ACC112 (cell line): ENCODE measurements around the gene NMBR.
"Not testable (repeated sequence)": the region's sequence is repeated elsewhere in the genome, so short reads cannot be mapped to it uniquely, and the experiment has no call there.

ENCODE experiments used
- H2AFZ ChIP-seq: fragments of 200-600 bp; sonication (generic); one replicate; pipeline ENCODE4 v1.6.0; 2017; ENCODE audit warnings: antibody characterized with exemption, low read length; ENCODE audit not compliant: unreplicated experiment
- H3K27ac ChIP-seq: fragments of 200-600 bp; sonication (generic); 2 replicates; pipeline ENCODE4 v1.5.1; 2014; ENCODE audit warnings: low read depth, mild to moderate bottlenecking, antibody characterized with exemption, low read length, moderate library complexity
- H3K27me3 ChIP-seq: fragments of 200-600 bp; sonication (generic); 2 replicates; pipeline ENCODE4 v1.6.1; 2014; ENCODE audit warnings: mild to moderate bottlenecking, antibody characterized with exemption, low read length, moderate library complexity, mixed read lengths; ENCODE audit not compliant: insufficient read depth
- H3K36me3 ChIP-seq: fragments of 200-600 bp; sonication (generic); 2 replicates; pipeline ENCODE4 v1.6.1; 2016; ENCODE audit warnings: mild to moderate bottlenecking, antibody characterized with exemption, low read length, moderate library complexity, mixed read lengths; ENCODE audit not compliant: insufficient read depth
- H3K4me1 ChIP-seq: fragments of 200-600 bp; sonication (generic); one replicate; pipeline ENCODE4 v1.6.1; 2016; ENCODE audit warnings: low read length, mixed read lengths; ENCODE audit not compliant: insufficient read depth, unreplicated experiment, control insufficient read depth
- H3K4me3 ChIP-seq: fragments of 200-600 bp; sonication (generic); 2 replicates; pipeline ENCODE4 v1.5.1; 2014; ENCODE audit warnings: mild to moderate bottlenecking, low read depth, low read length
- H3K79me2 ChIP-seq: fragments of 200-600 bp; sonication (generic); one replicate; pipeline ENCODE4 v1.6.0; 2016; ENCODE audit warnings: low read length; ENCODE audit not compliant: control insufficient read depth, unreplicated experiment, insufficient read depth

The NMBR gene

DNA sequence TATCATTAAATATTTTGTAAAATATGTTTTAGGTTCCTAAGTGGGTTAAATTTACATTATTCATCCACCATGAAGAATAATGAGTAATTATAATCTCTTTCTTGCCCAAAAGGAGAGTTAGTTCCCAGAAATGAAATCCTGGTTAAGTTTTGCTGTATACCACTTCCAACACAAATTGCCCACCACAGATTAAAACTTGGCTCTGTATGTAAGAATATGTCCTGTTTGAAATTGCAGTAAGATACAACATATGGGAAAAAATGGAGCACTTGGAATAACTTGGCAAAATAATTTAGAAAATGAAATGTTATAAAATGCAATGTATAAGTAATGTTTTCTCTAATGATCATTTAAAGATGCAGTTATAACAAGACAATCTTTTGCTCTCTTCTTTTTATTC is 78.5 kb downstream of the NMBR start:
- Histone ChIP-seq H3K79me2 (no peaks in the 10 kb centered on the region), H3K27me3 (no peaks in the 10 kb centered on the region), H3K27ac (no peak overlapping the region), H3K4me1 (no peaks in the 10 kb centered on the region), H3K36me3 (no peaks in the 10 kb centered on the region), H2AFZ (no peak overlapping the region), H3K4me3 (no peak overlapping the region)

DNA sequence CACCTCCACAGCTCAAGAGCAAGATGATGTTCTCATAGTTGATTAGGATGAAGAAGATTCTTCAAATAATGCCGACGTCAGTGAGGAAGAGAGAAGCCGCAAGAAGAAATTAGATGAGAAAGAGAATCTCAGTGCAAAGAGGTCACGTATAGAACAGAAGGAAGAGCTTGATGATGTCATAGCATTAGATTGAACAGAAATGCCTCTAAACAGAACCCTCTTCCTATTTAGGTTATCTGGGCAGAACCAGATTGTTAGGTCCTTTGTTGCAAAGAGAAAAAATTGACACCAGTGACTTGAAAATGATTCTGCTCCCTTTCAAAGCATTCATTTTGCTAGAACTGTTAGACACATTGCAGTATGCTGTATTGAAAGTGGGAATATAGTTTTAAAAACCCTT is 84.1 kb downstream of the NMBR start:
- H3K27ac ChIP-seq, H3K79me2 ChIP-seq, H3K36me3 ChIP-seq, H3K4me1 ChIP-seq, H3K27me3 ChIP-seq, H2AFZ ChIP-seq, H3K4me3 ChIP-seq: not testable (repeated sequence)

DNA sequence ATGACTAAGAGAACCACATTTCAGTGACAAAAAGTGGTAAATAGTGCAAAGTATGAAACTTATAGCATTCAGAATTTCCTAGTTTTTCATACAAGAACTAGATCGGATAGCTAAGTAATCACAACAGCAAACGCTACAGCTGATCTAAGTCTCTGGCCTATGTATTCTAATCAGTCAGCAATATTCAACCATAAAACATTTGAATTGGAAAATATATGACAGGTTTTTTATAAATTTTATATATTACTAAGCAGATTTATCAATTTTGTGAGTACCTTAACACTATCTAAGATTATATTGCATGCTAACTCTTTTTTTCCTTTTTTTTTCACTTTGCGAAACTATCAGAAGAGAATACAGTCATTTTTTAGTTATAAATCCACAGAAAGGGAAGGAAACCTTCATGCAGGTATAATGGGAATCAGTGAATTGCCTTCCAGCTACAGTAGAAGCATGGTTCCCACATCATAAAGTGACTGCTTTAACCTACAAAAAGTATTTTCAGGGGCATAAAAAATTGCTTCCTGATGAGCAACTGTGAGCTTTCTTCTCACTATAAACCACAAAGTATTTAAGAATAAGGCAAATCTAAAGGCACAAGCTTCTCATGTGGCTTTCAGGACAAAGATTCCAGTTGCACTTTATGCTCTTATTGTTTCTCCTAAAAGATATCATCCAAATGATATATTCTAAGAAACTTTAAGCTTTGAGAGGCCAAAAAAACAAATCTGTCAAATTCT is 88.2 kb downstream of the NMBR start:
- Histone ChIP-seq H3K79me2 (no peaks in the 10 kb centered on the region), H3K27ac (no peak overlapping the region), H3K27me3 (0 out of 2 replicates have a peak, but pooled peaks cover 5% of the 10 kb centered on the region), H3K36me3 (no peaks in the 10 kb centered on the region), H3K4me1 (no peaks in the 10 kb centered on the region), H3K4me3 (no peak overlapping the region), H2AFZ (no peak overlapping the region)

DNA sequence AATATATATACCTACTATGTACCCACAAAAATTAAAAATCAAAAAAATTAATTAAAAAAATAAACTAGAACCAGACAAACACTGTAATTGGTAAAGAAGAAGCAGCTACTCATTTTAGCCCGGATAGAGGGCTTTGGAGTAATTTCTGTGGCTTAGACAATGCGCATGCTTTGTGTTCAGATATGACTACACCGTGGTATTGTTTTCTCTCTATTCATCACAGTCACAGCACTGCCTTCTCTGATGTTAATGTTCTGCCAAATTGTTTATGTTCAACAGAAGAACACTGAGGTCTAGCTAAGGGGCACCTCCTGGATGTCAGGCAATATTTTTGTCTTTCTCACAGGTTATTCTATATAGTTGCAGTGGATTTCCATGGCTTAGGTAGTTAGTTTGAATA is 91.7 kb downstream of the NMBR start:
- Histone ChIP-seq H3K36me3 (no peaks in the 10 kb centered on the region), H3K79me2 (no peaks in the 10 kb centered on the region), H3K4me1 (no peaks in the 10 kb centered on the region), H2AFZ (no peak overlapping the region), H3K27ac (no peak overlapping the region), H3K4me3 (no peak overlapping the region), H3K27me3 (no peaks in the 10 kb centered on the region)

DNA sequence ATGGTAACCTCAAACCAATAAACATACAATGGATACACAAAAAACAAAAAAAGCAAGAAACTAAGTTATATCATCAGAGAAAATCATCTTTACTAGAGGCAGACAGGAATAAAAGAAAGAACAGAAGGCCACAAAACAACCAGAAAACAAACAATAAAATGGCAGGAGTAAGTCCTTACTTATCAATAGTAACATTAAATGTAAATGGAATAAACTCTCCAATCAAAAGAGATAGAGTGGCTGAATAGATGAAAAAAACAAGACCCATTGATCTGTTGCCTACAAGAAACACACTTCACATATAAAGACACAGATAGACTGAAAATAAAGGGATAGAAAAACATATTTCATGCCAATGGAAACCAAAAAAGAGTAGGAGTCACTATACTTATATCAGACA is 95.5 kb downstream of the NMBR start:
- Histone ChIP-seq H3K4me1 (no peaks in the 10 kb centered on the region), H3K27ac (no peak overlapping the region), H3K4me3 (no peak overlapping the region), H3K79me2 (no peaks in the 10 kb centered on the region), H2AFZ (no peak overlapping the region), H3K36me3 (no peaks in the 10 kb centered on the region), H3K27me3 (no peaks in the 10 kb centered on the region)

DNA sequence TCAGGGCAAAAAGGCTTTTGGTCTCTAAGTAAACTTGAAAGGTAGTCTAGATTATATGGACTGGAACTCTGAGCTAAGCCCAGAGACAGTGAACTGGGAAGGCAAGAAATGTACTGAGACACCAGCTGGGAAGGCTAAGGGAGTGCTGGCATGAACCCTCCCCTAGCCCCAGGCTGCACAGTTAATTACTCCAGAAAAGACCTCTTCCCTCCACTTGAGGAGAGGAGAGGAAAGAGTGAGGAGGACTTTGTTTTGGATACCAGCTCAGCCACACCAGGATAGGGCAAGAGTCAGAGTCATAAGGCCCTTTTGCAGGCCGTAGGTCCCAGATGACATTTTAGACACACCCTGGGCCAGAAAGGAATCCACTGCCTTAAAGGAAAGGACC is 98.3 kb downstream of the NMBR start:
- no peak overlapping the region for H2AFZ ChIP-seq
- H3K4me1 ChIP-seq: no peaks in the 10 kb centered on the region
- H3K79me2 ChIP-seq: no peaks in the 10 kb centered on the region
- no peak overlapping the region for H3K4me3 ChIP-seq
- no peaks in the 10 kb centered on the region for H3K36me3 ChIP-seq
- no peaks in the 10 kb centered on the region for H3K27me3 ChIP-seq
- no peak overlapping the region for H3K27ac ChIP-seq

DNA sequence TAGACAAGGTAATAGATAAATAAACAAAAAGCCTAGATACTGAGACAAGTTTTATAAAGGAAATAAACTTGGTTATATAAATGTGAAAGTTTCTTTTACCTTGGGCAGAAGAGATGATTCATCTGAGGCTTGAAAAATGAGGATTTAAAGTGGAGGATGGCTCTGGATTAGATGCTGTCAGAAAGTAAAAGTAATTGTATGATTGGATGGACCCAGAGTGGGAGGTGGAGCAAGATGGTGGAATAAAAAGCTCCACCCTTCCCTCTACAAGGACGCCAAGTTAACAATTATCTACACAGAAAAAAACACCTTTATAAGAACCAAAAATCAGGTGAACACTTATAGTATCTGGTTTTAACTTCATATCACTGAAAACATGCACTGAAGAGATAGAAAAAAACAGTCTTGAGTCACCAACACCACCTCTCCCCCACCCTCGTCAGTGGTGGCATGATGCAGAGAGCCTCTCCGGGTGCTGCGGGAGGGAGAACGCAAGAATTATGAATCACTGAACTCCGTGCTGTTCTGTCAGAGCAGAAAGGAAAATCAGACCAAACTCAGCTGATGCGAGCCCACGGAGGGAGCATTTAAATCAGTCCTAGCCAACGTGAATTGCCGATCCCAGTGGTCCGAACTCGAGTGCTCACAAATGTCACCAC is 98.9 kb downstream of the NMBR start:
- Histone ChIP-seq H3K36me3 (no peaks in the 10 kb centered on the region), H3K27me3 (no peaks in the 10 kb centered on the region), H3K79me2 (no peaks in the 10 kb centered on the region), H3K4me3 (no peak overlapping the region), H3K27ac (no peak overlapping the region), H2AFZ (no peak overlapping the region), H3K4me1 (no peaks in the 10 kb centered on the region)

DNA sequence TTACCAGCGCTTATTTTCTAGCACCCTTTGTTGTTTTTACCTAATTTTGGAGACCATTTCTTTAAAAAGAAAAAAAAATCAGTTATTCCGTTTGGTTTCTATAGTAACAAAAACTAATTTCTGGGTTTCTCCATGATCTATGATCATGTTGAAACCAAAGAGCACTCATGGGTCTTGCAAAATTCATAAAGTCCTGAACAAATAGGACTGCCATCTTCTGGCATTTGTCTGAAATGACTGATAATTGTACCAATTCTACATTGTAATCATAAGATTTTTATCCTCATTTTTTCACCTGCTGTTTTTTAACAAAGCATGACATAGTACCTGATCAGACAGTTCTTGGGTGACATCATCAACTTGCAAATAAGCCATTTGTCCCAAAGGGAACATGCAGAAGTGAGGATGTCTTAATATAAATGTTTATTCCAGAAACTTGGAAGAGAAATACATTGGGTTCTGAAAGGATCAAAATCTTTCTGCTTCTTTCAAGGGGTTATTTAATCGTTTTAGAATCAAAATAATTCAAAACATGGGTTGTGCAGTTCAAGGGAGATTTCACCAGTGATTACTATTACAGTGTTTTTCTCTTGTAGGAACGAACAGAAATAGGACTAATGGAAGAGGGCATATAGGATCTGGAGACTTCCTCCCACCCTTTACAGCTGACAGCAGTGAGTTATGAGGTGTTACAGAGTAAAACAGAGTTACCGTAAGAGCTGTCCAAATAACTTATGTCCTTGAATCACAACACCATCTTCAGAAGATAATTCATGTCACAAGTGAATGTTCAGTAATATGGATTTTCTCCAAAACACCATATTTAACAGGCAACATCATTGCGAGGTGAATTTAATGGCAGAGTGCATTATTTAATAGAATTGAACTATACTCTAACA is 101.3 kb downstream of the NMBR start:
- Histone ChIP-seq H3K4me3 (no peak overlapping the region), H3K27ac (no peak overlapping the region)

DNA sequence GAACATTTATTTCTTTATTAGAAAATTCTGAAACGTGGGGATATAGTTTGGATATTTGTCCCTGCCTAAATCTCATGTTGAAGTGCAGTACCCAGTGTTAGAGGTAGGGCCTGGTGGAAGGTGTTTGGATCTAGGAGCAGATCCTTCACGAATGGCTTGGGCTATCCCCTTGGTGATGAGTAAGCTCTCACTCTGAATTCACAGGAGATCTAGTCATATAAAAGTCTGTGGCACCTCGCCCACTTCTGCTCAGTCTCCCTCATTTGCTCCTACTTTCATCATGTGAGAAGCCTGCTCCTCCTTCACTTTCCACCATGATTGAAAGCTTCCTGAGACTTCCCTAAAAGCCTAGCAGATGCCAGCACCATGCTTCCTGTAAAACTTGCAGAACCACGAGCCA is 111.0 kb downstream of the NMBR start:
- Histone ChIP-seq H3K36me3 (no peaks in the 10 kb centered on the region), H2AFZ (no peak overlapping the region), H3K4me3 (no peak overlapping the region), H3K4me1 (peaks cover 9% of the 10 kb centered on the region), H3K27ac (no peak overlapping the region), H3K79me2 (no peaks in the 10 kb centered on the region), H3K27me3 (no peaks in the 10 kb centered on the region)

More for the DNA sequence above, 101.3 kb downstream of the NMBR start:
- Histone ChIP-seq H3K4me1 (no peaks in the 10 kb centered on the region), H2AFZ (no peak overlapping the region), H3K36me3 (no peaks in the 10 kb centered on the region), H3K27me3 (no peaks in the 10 kb centered on the region), H3K79me2 (no peaks in the 10 kb centered on the region)

DNA sequence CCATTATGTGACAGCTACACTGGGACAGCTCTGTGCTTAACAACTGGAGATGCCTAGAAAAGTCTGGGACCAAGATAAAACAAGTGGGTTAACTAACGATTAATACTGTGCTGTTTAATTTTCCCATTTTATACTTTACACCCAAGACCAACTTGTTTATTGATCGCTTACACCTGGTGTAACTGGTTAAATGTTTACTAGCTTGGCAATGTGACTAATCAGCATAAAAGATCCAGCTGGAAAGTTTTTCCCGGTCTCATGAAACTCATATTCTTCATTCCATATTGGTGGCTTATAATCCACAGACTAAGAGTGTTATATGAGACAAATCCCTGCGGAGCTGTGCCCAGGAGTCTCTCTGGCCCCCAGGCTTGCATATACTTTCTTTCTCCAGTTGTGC is 115.9 kb downstream of the NMBR start:
- Histone ChIP-seq H3K27ac (no peak overlapping the region), H3K4me3 (no peak overlapping the region), H3K79me2 (no peaks in the 10 kb centered on the region), H3K27me3 (no peaks in the 10 kb centered on the region), H2AFZ (no peak overlapping the region), H3K4me1 (no peaks in the 10 kb centered on the region), H3K36me3 (no peaks in the 10 kb centered on the region)
